ENCODE data around the gene ATAD5. TPM values are rescaled to one million over a fixed set of nuclear protein-coding genes. Genes with fewer than 3 reads are reported as not detected.

The ATAD5 gene
- total and polyA plus RNA-seq, 2 of the 4 experiments (the other 2 are of a cell fraction), result 1.0 to 1.3 TPM

DNA sequence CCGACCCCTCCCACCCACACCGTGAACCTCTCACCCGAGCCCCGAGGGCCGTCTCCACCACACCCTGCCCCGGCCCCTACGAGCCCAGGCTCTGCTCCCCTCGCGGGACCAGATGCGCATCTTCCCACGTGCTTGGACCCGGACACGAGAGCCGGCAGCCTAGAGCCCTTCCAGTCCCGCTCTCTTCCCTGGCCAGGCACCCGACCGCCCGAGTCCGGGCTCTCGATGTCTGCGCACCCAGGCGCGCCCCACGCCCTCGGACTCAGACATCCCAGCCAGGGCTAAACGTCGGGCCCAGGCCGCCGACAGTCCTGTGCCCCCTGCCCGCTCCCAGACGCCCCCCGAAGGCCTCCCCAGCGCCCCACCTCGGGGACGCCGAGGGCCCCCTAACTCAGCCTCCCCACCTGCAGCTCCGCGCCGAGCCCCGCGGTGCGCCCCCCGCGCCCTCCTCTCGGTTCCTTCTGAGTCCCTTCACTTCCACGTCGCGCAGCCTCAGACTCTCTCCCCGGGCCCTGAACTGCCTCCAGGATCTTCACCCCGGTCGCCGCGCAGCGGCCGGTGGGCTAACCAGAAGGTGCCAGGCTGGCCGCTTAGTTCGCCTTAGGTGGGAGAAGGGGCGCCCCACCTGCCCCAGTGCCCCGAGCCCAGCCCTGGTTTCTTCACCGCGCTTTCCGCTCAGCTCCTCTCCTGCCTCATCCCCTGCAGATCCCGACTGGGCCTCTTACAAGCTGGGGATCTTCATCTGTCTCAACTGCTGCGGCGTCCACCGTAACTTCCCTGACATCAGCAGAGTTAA, 90.7 kb downstream of the ATAD5 start (continued):
- TF ChIP-seq RFX5 (IDR thresholded peaks at IDR 0.05; ENCODE audit: low read depth, low read length), result no peak

DNA sequence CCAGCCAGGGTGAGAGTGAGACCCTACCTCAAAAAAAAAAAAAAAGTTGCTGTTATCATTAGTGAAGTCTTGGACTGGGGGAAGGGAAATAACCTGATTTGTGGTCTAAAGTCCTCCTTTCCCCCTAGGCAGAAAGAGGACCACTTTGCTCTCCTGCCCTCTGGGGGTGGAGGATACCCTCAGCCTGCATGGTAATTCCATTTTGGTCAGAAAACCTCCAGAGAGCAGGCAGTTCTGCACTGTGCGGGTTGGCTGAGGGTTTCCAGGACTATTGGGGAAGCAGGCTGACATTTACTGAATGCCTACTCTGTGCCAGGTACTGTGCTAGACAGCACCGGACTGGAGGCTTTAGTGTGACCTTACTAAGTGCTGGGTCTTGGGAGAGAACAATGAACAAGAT, 92.6 kb downstream of the ATAD5 start:
- CTCF ChIA-PET, result no interaction called here
- H3K36me3 ChIP-seq (ENCODE audit: control insufficient read depth, insufficient read depth, low read length), result no peaks in the 10 kb centered on the region
- peaks cover 6% of the 10 kb centered on the region for H3K9me1 ChIP-seq (ENCODE audit: insufficient read depth, low read length)
- dilution Hi-C loops (cut with HindIII; ENCODE audit: low sequenced_read_pairs, unreplicated experiment) (no loop called here), in situ Hi-C loops (cut with MboI; ENCODE audit: low sequenced_read_pairs) (no loop called here), intact Hi-C loops (cut with micrococcal nuclease) (no loop called here)
- peaks cover 14% of the 10 kb centered on the region for H3K27me3 ChIP-seq (ENCODE audit: control insufficient read depth, insufficient read depth, low read length)
- H3K9me3 ChIP-seq (ENCODE audit: control insufficient read depth, insufficient read depth, low read length), result no peaks in the 10 kb centered on the region
- H2BK120ac ChIP-seq (ENCODE audit: low read depth, low read length), result no peak overlapping the region
- no peak overlapping the region for H2AK5ac ChIP-seq (ENCODE audit: low read depth, low read length)
- ATAC-seq (ENCODE audit: low read depth), result no peak
- no peak overlapping the region for H3K23ac ChIP-seq (ENCODE audit: low read depth, low read length)
- POLR2A ChIA-PET (ENCODE audit: unreplicated experiment), result no interaction called here
- no peak overlapping the region for H3K4me2 ChIP-seq (ENCODE audit: low read depth, low read length)
- WGBS, 2 experiments (ENCODE audit: extremely low coverage in 2 of 2, insufficient read length in 1 of 2), result 67% methylated on average over 1 of the region's 2 CpGs; no CpG with 5 or more reads in 1 of the 2 experiments
- H3K18ac ChIP-seq (ENCODE audit: low read depth, low read length), result no peak overlapping the region
- no peak overlapping the region for H3K56ac ChIP-seq (ENCODE audit: extremely low read depth, insufficient read depth, low read length)
- H2AK9ac ChIP-seq (replicated peaks; ENCODE audit: low read depth, low read length, poor library complexity), result no peak overlapping the region
- no peak overlapping the region for H4K5ac ChIP-seq (ENCODE audit: low read depth, low read length)
- H2BK20ac ChIP-seq (ENCODE audit: low read depth, low read length), result no peak overlapping the region
- H2BK5ac ChIP-seq (ENCODE audit: low read depth, low read length, poor library complexity, severe bottlenecking), result no peak overlapping the region
- H4K91ac ChIP-seq (ENCODE audit: insufficient read depth, low read depth, low read length), result no peak overlapping the region
- no peak overlapping the region for H4K8ac ChIP-seq (ENCODE audit: low read depth in 2 of 2, low read length in 2 of 2)
- no peak for DNase-seq
- no peaks in the 10 kb centered on the region for H4K20me1 ChIP-seq (ENCODE audit: insufficient read depth, low read length)
- H3K4me1 ChIP-seq (ENCODE audit: control insufficient read depth, insufficient read depth, low read length), result peaks cover 5% of the 10 kb centered on the region
- H3K79me1 ChIP-seq (ENCODE audit: low read depth in 1 of 2, low read length in 2 of 2), result 0 out of 4 replicates have a peak, but pooled peaks cover 0 to 5% of the 10 kb centered on the region in 2 experiments
- no peak overlapping the region for H2AFZ ChIP-seq (replicated peaks; ENCODE audit: low read length, poor library complexity)
- no peak overlapping the region for H2BK15ac ChIP-seq (ENCODE audit: low read depth, low read length)
- H3K27ac ChIP-seq (ENCODE audit: insufficient read depth, low read length), result no peak overlapping the region
- no peak overlapping the region for H3K9ac ChIP-seq (ENCODE audit: low read depth, low read length)
- no peak overlapping the region for H3K14ac ChIP-seq (replicated peaks; ENCODE audit: low read depth, low read length)
- no TSS peak for BruUV-seq (replicated peaks)
- H3K4me3 ChIP-seq (ENCODE audit: insufficient read depth, low read depth, low read length), result no peak overlapping the region
- TF ChIP-seq, protein P1, sequence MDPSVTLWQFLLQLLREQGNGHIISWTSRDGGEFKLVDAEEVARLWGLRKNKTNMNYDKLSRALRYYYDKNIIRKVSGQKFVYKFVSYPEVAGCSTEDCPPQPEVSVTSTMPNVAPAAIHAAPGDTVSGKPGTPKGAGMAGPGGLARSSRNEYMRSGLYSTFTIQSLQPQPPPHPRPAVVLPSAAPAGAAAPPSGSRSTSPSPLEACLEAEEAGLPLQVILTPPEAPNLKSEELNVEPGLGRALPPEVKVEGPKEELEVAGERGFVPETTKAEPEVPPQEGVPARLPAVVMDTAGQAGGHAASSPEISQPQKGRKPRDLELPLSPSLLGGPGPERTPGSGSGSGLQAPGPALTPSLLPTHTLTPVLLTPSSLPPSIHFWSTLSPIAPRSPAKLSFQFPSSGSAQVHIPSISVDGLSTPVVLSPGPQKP (IDR thresholded peaks at IDR 0.05; ENCODE audit: borderline replicate concordance, low read depth, low read length), result no peak
- TF ChIP-seq RAD21 (IDR thresholded peaks at IDR 0.05; ENCODE audit: low read length), result no peak
- TF ChIP-seq NFE2L2 (IDR thresholded peaks at IDR 0.05; ENCODE audit: low read depth, low read length), result no peak
- TF ChIP-seq POLR2A (IDR thresholded peaks at IDR 0.05; ENCODE audit: low read depth, low read length), result no peak
- TF ChIP-seq, protein P2, sequence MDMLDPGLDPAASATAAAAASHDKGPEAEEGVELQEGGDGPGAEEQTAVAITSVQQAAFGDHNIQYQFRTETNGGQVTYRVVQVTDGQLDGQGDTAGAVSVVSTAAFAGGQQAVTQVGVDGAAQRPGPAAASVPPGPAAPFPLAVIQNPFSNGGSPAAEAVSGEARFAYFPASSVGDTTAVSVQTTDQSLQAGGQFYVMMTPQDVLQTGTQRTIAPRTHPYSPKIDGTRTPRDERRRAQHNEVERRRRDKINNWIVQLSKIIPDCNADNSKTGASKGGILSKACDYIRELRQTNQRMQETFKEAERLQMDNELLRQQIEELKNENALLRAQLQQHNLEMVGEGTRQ (IDR thresholded peaks at IDR 0.05; ENCODE audit: low read depth, low read length), result no peak
- no peak for TF ChIP-seq RFX5 (IDR thresholded peaks at IDR 0.05; ENCODE audit: low read depth, low read length)
- TF ChIP-seq CEBPB (IDR thresholded peaks at IDR 0.05; ENCODE audit: low read depth, low read length), result no peak
- H3K4ac ChIP-seq (ENCODE audit: low read depth, low read length), result no peak overlapping the region
